K562 (cell line): Measurements from ENCODE around the gene RHOBTB3. TPM values are rescaled to one million over a fixed set of nuclear protein-coding genes. Genes with fewer than 3 reads are reported as not detected.

Experiments
- ARID2 ChIP-seq: fragments of 450-650 bp; IDR thresholded peaks from 2 replicates; pipeline ENCODE4 v1.6.1; 2017; ENCODE audit warnings: antibody characterized with exemption, mild to moderate bottlenecking
- GABPB1 ChIP-seq: sonication (generic); formaldehyde crosslinking; IDR thresholded peaks from 2 replicates; pipeline ENCODE4 v1.8.0; 2022; ENCODE audit warnings: mild to moderate bottlenecking, missing genetic modification reagents
- HLTF ChIP-seq: fragments of 450-650 bp; IDR thresholded peaks from 2 replicates; pipeline ENCODE4 v1.6.1; 2016
- NFYB ChIP-seq: IDR thresholded peaks from 2 replicates; pipeline ENCODE4 v1.6.1; 2011; ENCODE audit warnings: mild to moderate bottlenecking, moderate library complexity; ENCODE audit not compliant: insufficient read length; ENCODE audit errors: extremely low read depth
- RB1 ChIP-seq: fragments of 450-650 bp; IDR thresholded peaks from 2 replicates; pipeline ENCODE4 v1.6.1; 2017; ENCODE audit warnings: low read depth, mild to moderate bottlenecking
- SUPT5H ChIP-seq: fragments of 450-650 bp; IDR thresholded peaks from 2 replicates; pipeline ENCODE4 v1.6.1; 2016
- ZNF165 ChIP-seq: fragments of 250-450 bp; sonication (Bioruptor Pico); IDR thresholded peaks from 2 replicates; pipeline ENCODE4 v1.4.0; 2020; ENCODE audit warnings: borderline replicate concordance
- ZNF431 ChIP-seq: sonication (generic); formaldehyde crosslinking; IDR thresholded peaks from 2 replicates; pipeline ENCODE4 v1.8.0; 2022; ENCODE audit warnings: mild to moderate bottlenecking, missing genetic modification reagents
- polyA plus RNA-seq, 8 experiments: library from polyadenylated mRNA; depleted of rRNA in 4 of 8; stranded (reverse) in 5 of 8; unstranded in 3 of 8; fragments of >200 nt; fragmentation: Nextera tagmentation in 2 of 8; fragmentation: Illumina TruSeq in 1 of 8; extraction: Ambion mirVana in 2 of 8; extraction: Trizol in 1 of 8; gene quantifications; 2 replicates each; pipeline versions ENCODE4 v1.2.1 to v1.2.3, GENCODE V29; 2011 to 2014; ENCODE audit warnings: inconsistent platforms in 1 of 8, missing spikeins in 1 of 8
- total RNA-seq, 7 experiments: library from RNA; depleted of rRNA in 6 of 7; stranded (reverse); fragments of >200 nt in 6 of 7; fragmentation: Illumina TruSeq in 2 of 7; extraction: Trizol in 2 of 7; gene quantifications; 2 replicates each; pipeline versions ENCODE4 v1.2.1 to v1.2.3, GENCODE V29; 2011 to 2021; ENCODE audit warnings: low replicate concordance in 1 of 7
- TF ChIP-seq, protein P1 (sequence below): fragments of 450-650 bp; IDR thresholded peaks from 2 replicates; pipeline ENCODE4 v1.6.1; 2016; ENCODE audit warnings: antibody characterized with exemption
- TF ChIP-seq, protein P2 (sequence below): sonication (generic); formaldehyde crosslinking; IDR thresholded peaks from 2 replicates; pipeline ENCODE4 v1.8.1; 2023; ENCODE audit warnings: mild to moderate bottlenecking, missing genetic modification reagents
- TF ChIP-seq, protein P3 (sequence below): sonication (generic); formaldehyde crosslinking; IDR thresholded peaks from 2 replicates; pipeline ENCODE4 v1.8.1; 2023; ENCODE audit warnings: mild to moderate bottlenecking, missing genetic modification reagents
- TF ChIP-seq, protein P4 (sequence below): fragments of 250-450 bp; sonication (Bioruptor Pico); IDR thresholded peaks from 2 replicates; pipeline ENCODE4 v1.9.0; 2021; ENCODE audit warnings: mild to moderate bottlenecking
- TF ChIP-seq, protein P5 (sequence below): sonication (generic); formaldehyde crosslinking; IDR thresholded peaks from 2 replicates; pipeline ENCODE4 v1.4.0; 2020; ENCODE audit warnings: mild to moderate bottlenecking, missing genetic modification reagents

RHOBTB3 gene
- total and polyA plus RNA-seq, 9 of the 15 experiments (the other 6 are each of a cell fraction or from before 2014, with no cell fraction given) = 39.7 to 143 (median 115) TPM

DNA sequence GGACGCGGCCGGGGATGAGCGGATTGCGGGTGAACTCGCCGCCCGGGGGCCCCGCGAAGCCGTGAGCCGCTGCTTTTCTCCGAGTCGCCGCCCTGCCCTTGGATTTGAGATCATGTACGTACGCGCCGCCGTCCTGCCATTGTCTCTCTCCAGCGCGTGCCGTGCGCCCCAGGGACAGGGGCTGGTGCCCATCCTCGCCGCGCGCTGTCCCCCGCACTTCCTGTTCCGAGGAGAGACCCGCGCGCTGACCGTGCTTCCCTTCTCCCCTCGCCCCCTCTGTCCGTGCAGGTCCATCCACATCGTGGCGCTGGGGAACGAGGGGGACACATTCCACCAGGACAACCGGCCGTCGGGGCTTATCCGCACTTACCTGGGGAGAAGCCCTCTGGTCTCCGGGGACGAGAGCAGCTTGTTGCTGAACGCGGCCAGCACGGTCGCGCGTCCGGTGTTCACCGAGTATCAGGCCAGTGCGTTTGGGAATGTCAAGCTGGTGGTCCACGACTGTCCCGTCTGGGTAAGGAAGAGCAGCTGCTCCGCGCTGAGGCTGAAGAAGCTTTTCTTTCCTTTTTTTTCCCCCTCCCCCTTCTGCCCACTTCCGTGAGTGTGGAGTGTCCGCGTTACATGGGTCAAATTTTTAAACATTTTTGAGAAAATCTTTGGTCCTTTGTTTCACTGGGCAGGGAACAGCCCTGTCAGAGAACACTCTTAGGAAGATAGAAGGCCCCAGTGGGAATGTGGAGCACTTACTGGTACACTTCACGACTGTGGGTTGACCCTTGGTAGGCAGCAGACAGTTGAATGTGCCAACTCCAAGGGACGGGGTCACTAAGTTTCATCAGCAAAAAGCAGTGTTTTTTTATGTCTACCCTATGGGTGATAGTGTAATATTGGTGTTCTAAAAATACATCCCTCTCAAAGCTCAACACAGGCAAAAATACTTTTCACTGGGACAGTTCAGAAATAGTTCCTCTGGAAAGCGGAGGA is 727 bp downstream of the RHOBTB3 start (continued):
- TF ChIP-seq ZNF165 (CRISPR knock-in tag) (no peak), ARID2 (0 out of 2 replicates have a peak, but pooled peaks have one; percentile 47), SUPT5H (peak; percentile 59), ZNF431 (CRISPR knock-in tag) (peak; percentile 68; the same call in 1 of the 2 replicates), HLTF (0 out of 2 replicates have a peak, but pooled peaks have one; percentile 15), NFYB (no peak), GABPB1 (CRISPR knock-in tag) (peak; percentile 81; the same call in 1 of the 2 replicates), RB1 (no peak)
- TF ChIP-seq, protein P1, sequence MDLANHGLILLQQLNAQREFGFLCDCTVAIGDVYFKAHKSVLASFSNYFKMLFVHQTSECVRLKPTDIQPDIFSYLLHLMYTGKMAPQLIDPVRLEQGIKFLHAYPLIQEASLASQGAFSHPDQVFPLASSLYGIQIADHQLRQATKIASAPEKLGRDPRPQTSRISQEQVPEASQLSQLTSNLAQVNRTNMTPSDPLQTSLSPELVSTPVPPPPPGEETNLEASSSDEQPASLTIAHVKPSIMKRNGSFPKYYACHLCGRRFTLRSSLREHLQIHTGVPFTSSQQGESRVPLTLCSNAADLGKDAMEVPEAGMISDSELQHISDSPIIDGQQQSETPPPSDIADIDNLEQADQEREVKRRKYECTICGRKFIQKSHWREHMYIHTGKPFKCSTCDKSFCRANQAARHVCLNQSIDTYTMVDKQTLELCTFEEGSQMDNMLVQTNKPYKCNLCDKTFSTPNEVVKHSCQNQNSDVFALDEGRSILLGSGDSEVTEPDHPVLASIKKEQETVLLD = 0 out of 2 replicates have a peak, but pooled peaks have one; percentile 28
- TF ChIP-seq, protein P2, sequence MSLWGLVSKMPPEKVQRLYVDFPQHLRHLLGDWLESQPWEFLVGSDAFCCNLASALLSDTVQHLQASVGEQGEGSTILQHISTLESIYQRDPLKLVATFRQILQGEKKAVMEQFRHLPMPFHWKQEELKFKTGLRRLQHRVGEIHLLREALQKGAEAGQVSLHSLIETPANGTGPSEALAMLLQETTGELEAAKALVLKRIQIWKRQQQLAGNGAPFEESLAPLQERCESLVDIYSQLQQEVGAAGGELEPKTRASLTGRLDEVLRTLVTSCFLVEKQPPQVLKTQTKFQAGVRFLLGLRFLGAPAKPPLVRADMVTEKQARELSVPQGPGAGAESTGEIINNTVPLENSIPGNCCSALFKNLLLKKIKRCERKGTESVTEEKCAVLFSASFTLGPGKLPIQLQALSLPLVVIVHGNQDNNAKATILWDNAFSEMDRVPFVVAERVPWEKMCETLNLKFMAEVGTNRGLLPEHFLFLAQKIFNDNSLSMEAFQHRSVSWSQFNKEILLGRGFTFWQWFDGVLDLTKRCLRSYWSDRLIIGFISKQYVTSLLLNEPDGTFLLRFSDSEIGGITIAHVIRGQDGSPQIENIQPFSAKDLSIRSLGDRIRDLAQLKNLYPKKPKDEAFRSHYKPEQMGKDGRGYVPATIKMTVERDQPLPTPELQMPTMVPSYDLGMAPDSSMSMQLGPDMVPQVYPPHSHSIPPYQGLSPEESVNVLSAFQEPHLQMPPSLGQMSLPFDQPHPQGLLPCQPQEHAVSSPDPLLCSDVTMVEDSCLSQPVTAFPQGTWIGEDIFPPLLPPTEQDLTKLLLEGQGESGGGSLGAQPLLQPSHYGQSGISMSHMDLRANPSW (CRISPR knock-in tag) = peak; percentile 41; the same call in 1 of the 2 replicates
- TF ChIP-seq, protein P3, sequence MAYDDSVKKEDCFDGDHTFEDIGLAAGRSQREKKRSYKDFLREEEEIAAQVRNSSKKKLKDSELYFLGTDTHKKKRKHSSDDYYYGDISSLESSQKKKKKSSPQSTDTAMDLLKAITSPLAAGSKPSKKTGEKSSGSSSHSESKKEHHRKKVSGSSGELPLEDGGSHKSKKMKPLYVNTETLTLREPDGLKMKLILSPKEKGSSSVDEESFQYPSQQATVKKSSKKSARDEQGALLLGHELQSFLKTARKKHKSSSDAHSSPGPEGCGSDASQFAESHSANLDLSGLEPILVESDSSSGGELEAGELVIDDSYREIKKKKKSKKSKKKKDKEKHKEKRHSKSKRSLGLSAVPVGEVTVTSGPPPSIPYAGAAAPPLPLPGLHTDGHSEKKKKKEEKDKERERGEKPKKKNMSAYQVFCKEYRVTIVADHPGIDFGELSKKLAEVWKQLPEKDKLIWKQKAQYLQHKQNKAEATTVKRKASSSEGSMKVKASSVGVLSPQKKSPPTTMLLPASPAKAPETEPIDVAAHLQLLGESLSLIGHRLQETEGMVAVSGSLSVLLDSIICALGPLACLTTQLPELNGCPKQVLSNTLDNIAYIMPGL (CRISPR knock-in tag) = peak; percentile 71; the same call in 1 of the 2 replicates
- TF ChIP-seq, protein P4, sequence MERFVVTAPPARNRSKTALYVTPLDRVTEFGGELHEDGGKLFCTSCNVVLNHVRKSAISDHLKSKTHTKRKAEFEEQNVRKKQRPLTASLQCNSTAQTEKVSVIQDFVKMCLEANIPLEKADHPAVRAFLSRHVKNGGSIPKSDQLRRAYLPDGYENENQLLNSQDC (CRISPR knock-in tag) = no peak
- TF ChIP-seq, protein P5, sequence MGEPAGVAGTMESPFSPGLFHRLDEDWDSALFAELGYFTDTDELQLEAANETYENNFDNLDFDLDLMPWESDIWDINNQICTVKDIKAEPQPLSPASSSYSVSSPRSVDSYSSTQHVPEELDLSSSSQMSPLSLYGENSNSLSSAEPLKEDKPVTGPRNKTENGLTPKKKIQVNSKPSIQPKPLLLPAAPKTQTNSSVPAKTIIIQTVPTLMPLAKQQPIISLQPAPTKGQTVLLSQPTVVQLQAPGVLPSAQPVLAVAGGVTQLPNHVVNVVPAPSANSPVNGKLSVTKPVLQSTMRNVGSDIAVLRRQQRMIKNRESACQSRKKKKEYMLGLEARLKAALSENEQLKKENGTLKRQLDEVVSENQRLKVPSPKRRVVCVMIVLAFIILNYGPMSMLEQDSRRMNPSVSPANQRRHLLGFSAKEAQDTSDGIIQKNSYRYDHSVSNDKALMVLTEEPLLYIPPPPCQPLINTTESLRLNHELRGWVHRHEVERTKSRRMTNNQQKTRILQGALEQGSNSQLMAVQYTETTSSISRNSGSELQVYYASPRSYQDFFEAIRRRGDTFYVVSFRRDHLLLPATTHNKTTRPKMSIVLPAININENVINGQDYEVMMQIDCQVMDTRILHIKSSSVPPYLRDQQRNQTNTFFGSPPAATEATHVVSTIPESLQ (CRISPR knock-in tag) = 0 out of 2 replicates have a peak, but pooled peaks have one; percentile 53
